Hepatocyte (in vitro differentiated cells): ENCODE measurements around the gene NOS1AP. TPM values are rescaled to one million over a fixed set of nuclear protein-coding genes. Genes with fewer than 3 reads are reported as not detected.

Experiments used
- DNase-seq: peaks from one replicate; pipeline ENCODE4 v3.0.0-alpha.2; 2016; ENCODE audit warnings: low spot score
- H2AFZ ChIP-seq: fragments of 200-600 bp; sonication (generic); 2 replicates; pipeline ENCODE4 v1.6.0; 2016; ENCODE audit warnings: antibody characterized with exemption, mild to moderate bottlenecking
- H3K27ac ChIP-seq: fragments of 200-600 bp; sonication (generic); 2 replicates; pipeline ENCODE4 v1.5.1; 2016; ENCODE audit warnings: mild to moderate bottlenecking
- H3K27me3 ChIP-seq: fragments of 200-600 bp; sonication (generic); 2 replicates; pipeline ENCODE4 v1.6.1; 2016
- H3K36me3 ChIP-seq: fragments of 200-600 bp; sonication (generic); replicated peaks from 2 replicates; pipeline ENCODE4 v1.5.1; 2016; ENCODE audit warnings: low read depth; ENCODE audit not compliant: insufficient read depth
- H3K4me1 ChIP-seq: fragments of 200-600 bp; sonication (generic); 2 replicates; pipeline ENCODE4 v1.5.1; 2016; ENCODE audit warnings: mild to moderate bottlenecking, moderate library complexity; ENCODE audit not compliant: insufficient read depth
- H3K4me2 ChIP-seq: fragments of 200-600 bp; sonication (generic); 2 replicates; pipeline ENCODE4 v1.6.0; 2016
- H3K4me3 ChIP-seq: fragments of 200-600 bp; sonication (generic); 2 replicates; pipeline ENCODE4 v1.5.1; 2016; ENCODE audit warnings: mild to moderate bottlenecking
- H3K79me2 ChIP-seq: fragments of 200-600 bp; sonication (generic); 2 replicates; pipeline ENCODE4 v1.6.0; 2017; ENCODE audit warnings: mild to moderate bottlenecking
- H3K9me2 ChIP-seq: fragments of 200-600 bp; sonication (generic); replicated peaks from 2 replicates; pipeline ENCODE4 v1.6.0; 2017; ENCODE audit warnings: mild to moderate bottlenecking; ENCODE audit not compliant: insufficient read depth
- H3K9me3 ChIP-seq: fragments of 200-600 bp; sonication (generic); 2 replicates; pipeline ENCODE4 v1.5.1; 2016; ENCODE audit warnings: low read depth, mild to moderate bottlenecking
- H4K20me1 ChIP-seq: fragments of 200-600 bp; sonication (generic); 2 replicates; pipeline ENCODE4 v1.6.0; 2016; ENCODE audit warnings: mild to moderate bottlenecking; ENCODE audit not compliant: insufficient read depth, poor library complexity, severe bottlenecking
- EZH2 ChIP-seq: fragments of 200-600 bp; sonication (generic); IDR thresholded peaks from 2 replicates; pipeline ENCODE4 v1.6.1; 2016; ENCODE audit warnings: antibody characterized with exemption, mild to moderate bottlenecking, borderline replicate concordance
- EZH2phosphoT487 ChIP-seq: fragments of 200-600 bp; sonication (generic); IDR thresholded peaks from one replicate; pipeline ENCODE4 v1.6.1; 2018; ENCODE audit warnings: antibody characterized with exemption, mild to moderate bottlenecking, low read depth, moderate library complexity; ENCODE audit not compliant: unreplicated experiment, severe bottlenecking
- WGBS: methylation state at CpG from one replicate; pipeline ENCODE4 v1.1.6; 2016; ENCODE audit warnings: low lambda C conversion rate; ENCODE audit errors: missing lambda C conversion rate; 5-methylcytosine and 5-hydroxymethylcytosine counted together
- polyA plus RNA-seq: library from polyadenylated mRNA; unstranded; fragments of >200 nt; fragmentation: Nextera tagmentation; extraction: Ambion mirVana; gene quantifications from 2 replicates; pipeline ENCODE4 v1.2.1, GENCODE V29; 2016
- total RNA-seq: library from RNA; depleted of rRNA; stranded (reverse); fragments of >200 nt; gene quantifications from 2 replicates; pipeline ENCODE4 v1.2.3, GENCODE V29; 2014
- TF ChIP-seq, protein P1 (sequence below): fragments of 200-600 bp; sonication (generic); IDR thresholded peaks from 2 replicates; pipeline ENCODE4 v1.5.1; 2016; ENCODE audit warnings: antibody characterized with exemption, mild to moderate bottlenecking; ENCODE audit not compliant: poor library complexity

Gene NOS1AP
- total and polyA plus RNA-seq, 2 experiments from 2014 or later = 0.97 to 4.4 TPM

DNA sequence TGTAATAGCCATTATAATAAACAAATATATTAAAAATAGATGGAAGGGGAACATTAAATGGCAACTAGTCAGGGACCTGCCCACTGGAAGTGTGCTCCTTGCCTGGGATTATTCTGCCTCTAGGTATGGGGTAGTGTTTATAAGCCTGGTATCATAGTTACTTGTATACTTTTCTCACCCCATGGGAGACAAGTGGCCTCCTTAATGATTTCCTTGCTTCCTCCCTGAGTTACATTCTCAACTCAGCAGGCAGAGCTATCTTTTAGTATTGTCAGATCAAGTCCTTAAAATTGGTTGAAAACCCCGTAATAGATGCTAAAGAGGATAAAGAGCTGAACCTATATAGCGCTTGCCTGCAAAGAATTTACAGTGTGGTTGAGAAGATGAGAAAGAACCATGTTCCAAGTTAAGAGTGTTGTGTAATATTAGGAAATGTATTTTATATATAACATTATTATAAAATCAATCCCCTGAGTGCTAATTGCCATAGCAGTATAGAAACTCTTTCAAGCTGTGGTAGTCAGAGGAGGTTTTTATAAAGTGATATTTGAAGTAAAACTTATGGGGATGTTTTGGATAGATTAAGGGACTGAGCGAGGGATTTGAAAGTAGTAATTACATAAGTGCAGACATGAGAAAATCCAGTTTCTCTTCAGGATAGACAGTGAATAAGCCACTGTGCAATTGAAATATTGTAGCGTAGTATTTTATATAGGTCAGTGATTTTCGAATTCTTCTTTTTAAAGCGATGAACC lies 200.7 kb downstream of the NOS1AP start:
- WGBS = 80% methylated on average over 6 of the region's 6 CpGs

GRCh38 chr1:162271972-162272371 lies 202.5 kb downstream of the NOS1AP start:
- Histone ChIP-seq H3K27ac (no peak overlapping the region), H3K4me2 (no peak overlapping the region), H3K79me2 (no peaks in the 10 kb centered on the region), H3K9me3 (no peaks in the 10 kb centered on the region), H3K9me2 (no peaks in the 10 kb centered on the region), H3K4me1 (no peaks in the 10 kb centered on the region), H4K20me1 (no peaks in the 10 kb centered on the region), H3K4me3 (no peak overlapping the region), H2AFZ (no peak overlapping the region), H3K36me3 (no peaks in the 10 kb centered on the region), H3K27me3 (no peaks in the 10 kb centered on the region)
- TF ChIP-seq, protein P1, sequence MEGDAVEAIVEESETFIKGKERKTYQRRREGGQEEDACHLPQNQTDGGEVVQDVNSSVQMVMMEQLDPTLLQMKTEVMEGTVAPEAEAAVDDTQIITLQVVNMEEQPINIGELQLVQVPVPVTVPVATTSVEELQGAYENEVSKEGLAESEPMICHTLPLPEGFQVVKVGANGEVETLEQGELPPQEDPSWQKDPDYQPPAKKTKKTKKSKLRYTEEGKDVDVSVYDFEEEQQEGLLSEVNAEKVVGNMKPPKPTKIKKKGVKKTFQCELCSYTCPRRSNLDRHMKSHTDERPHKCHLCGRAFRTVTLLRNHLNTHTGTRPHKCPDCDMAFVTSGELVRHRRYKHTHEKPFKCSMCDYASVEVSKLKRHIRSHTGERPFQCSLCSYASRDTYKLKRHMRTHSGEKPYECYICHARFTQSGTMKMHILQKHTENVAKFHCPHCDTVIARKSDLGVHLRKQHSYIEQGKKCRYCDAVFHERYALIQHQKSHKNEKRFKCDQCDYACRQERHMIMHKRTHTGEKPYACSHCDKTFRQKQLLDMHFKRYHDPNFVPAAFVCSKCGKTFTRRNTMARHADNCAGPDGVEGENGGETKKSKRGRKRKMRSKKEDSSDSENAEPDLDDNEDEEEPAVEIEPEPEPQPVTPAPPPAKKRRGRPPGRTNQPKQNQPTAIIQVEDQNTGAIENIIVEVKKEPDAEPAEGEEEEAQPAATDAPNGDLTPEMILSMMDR = no peak
- TF ChIP-seq EZH2phosphoT487 = no peak
- no peak for TF ChIP-seq EZH2
- no peak for DNase-seq
- 84% methylated on average over 3 of the region's 3 CpGs for WGBS

More for the DNA sequence above, 200.7 kb downstream of the NOS1AP start:
- Histone ChIP-seq H3K4me2 (no peak overlapping the region), H3K4me1 (no peaks in the 10 kb centered on the region), H4K20me1 (no peaks in the 10 kb centered on the region), H3K27ac (no peak overlapping the region), H3K4me3 (no peak overlapping the region), H3K9me2 (no peaks in the 10 kb centered on the region), H3K9me3 (no peaks in the 10 kb centered on the region), H3K36me3 (no peaks in the 10 kb centered on the region), H3K79me2 (no peaks in the 10 kb centered on the region), H2AFZ (no peak overlapping the region), H3K27me3 (no peaks in the 10 kb centered on the region)
- no peak for DNase-seq
- no peak for TF ChIP-seq EZH2phosphoT487
- no peak for TF ChIP-seq EZH2
- TF ChIP-seq, protein P1 = no peak

DNA sequence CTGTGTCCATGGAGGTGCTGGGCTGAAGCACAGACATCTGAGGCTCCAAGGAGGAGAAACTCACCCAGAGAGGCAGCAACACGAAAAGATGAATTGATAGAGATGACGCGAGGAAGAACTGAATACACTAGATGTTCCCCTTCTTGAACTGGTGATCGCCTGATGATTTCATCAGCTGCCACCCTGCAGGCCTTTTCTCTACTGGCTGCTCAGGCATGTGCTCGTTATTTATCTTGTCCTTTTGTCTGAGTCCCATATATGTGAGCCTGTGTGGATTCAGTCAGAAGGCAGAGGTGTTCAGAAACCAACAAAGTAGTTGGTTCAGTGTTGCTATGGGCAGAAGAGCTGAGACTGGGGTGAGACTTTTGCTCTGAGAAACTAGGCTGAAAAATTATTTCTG lies 202.9 kb downstream of the NOS1AP start:
- Histone ChIP-seq H3K4me3 (no peak overlapping the region), H3K27me3 (no peaks in the 10 kb centered on the region), H3K27ac (no peak overlapping the region), H3K36me3 (no peaks in the 10 kb centered on the region), H3K4me2 (no peak overlapping the region), H3K9me3 (no peaks in the 10 kb centered on the region), H3K9me2 (no peaks in the 10 kb centered on the region), H2AFZ (no peak overlapping the region), H3K4me1 (no peaks in the 10 kb centered on the region), H4K20me1 (no peaks in the 10 kb centered on the region), H3K79me2 (no peaks in the 10 kb centered on the region)
- TF ChIP-seq EZH2 (no peak), EZH2phosphoT487 (no peak)
- TF ChIP-seq, protein P1 = no peak
- no peak for DNase-seq
- WGBS = 92% methylated on average over 5 of the region's 5 CpGs
